LHCN-M2 (cell line): ENCODE results near the gene ACYP1. TPM values are rescaled to one million over a fixed set of nuclear protein-coding genes. Genes with fewer than 3 reads are reported as not detected.

ENCODE experiments used
- DNase-seq: peaks from one replicate; pipeline ENCODE4 v3.0.0-alpha.2; 2012; ENCODE audit warnings: low read depth
- total RNA-seq: library from RNA; depleted of rRNA; stranded (reverse); fragments of >200 nt; gene quantifications from 2 replicates; pipeline ENCODE4 v1.2.3, GENCODE V29; 2014; rRNA removed

Gene ACYP1
- total RNA-seq, 1 experiment from 2014 or later, result 25.5 TPM

GRCh38 chr14:75040959-75041358 lies 22.9 kb downstream of the ACYP1 start:
- no peak for DNase-seq

GRCh38 chr14:75040507-75040906 lies 23.3 kb downstream of the ACYP1 start:
- DNase-seq, result no peak

- DNase-seq, result no peak
Measured at GRCh38 chr14:75032939-75033338, 30.9 kb downstream of the ACYP1 start.

GRCh38 chr14:75030147-75030546 lies 33.7 kb downstream of the ACYP1 start:
- DNase-seq, result no peak

- DNase-seq, result no peak
Measured at GRCh38 chr14:75025876-75026275, 37.9 kb downstream of the ACYP1 start.

GRCh38 chr14:75025082-75025481 lies 38.7 kb downstream of the ACYP1 start:
- DNase-seq, result no peak

- no peak for DNase-seq
Measured at GRCh38 chr14:75023108-75023507, 40.7 kb downstream of the ACYP1 start.

- no peak for DNase-seq
Measured at GRCh38 chr14:75022655-75023054, 41.2 kb downstream of the ACYP1 start.

GRCh38 chr14:75018694-75019093 lies 45.1 kb downstream of the ACYP1 start:
- DNase-seq, result no peak

GRCh38 chr14:75016815-75017214 lies 47.0 kb downstream of the ACYP1 start:
- DNase-seq, result no peak

- DNase-seq, result no peak
Measured at GRCh38 chr14:75015496-75015895, 48.3 kb downstream of the ACYP1 start.

GRCh38 chr14:75013290-75013689 lies 50.5 kb downstream of the ACYP1 start:
- DNase-seq, result no peak

- DNase-seq, result peak; percentile 85
Measured at GRCh38 chr14:75011356-75011994, 52.3 kb downstream of the ACYP1 start.

- DNase-seq, result no peak
Measured at GRCh38 chr14:75010472-75011093, 53.2 kb downstream of the ACYP1 start.

GRCh38 chr14:75009176-75009575 lies 54.6 kb downstream of the ACYP1 start:
- DNase-seq, result no peak

- DNase-seq, result no peak
Measured at GRCh38 chr14:75005357-75005756, 58.5 kb downstream of the ACYP1 start.

GRCh38 chr14:75003250-75004027 lies 60.4 kb downstream of the ACYP1 start:
- no peak for DNase-seq

Other genes starting within 250 kb of the ACYP1 start
- not detected in 2 replicates for gene PROX2, start 187.9 kb downstream of the ACYP1 start, total RNA-seq
- 66.7 and 71.6 TPM in 2 replicates for gene DLST, start 182.1 kb downstream of the ACYP1 start, total RNA-seq
- 0.80 and 1.9 TPM in 2 replicates for gene RPS6KL1, start 140.8 kb downstream of the ACYP1 start, total RNA-seq
- gene PGF, start 108.4 kb downstream of the ACYP1 start, total RNA-seq, result 82.3 and 181 TPM in 2 replicates
- 78.9 and 88.7 TPM in 2 replicates for gene EIF2B2, start 61.1 kb downstream of the ACYP1 start, total RNA-seq
- gene MLH3, start 12.6 kb downstream of the ACYP1 start, total RNA-seq, result 20.5 and 20.7 TPM in 2 replicates
- 0.38 and 1.3 TPM in 2 replicates for gene ZC2HC1C, start 5.6 kb upstream of the ACYP1 start, total RNA-seq
- 37.9 and 38.7 TPM in 2 replicates for gene NEK9, start 63.0 kb upstream of the ACYP1 start, total RNA-seq
- 313 and 322 TPM in 2 replicates for gene TMED10, start 112.6 kb upstream of the ACYP1 start, total RNA-seq
- gene FOS, start 214.8 kb upstream of the ACYP1 start, total RNA-seq, result 5.6 and 8.9 TPM in 2 replicates